GM19351 (cell line): ENCODE results near the gene G6PC1.

ENCODE experiments used
- ATAC-seq: cut with Tn5 transposase; IDR thresholded peaks from one replicate; pipeline ENCODE4 v1.9.1; 2021; ENCODE audit warnings: mild to moderate bottlenecking, moderate library complexity; ENCODE audit not compliant: unreplicated experiment

The G6PC1 gene

DNA sequence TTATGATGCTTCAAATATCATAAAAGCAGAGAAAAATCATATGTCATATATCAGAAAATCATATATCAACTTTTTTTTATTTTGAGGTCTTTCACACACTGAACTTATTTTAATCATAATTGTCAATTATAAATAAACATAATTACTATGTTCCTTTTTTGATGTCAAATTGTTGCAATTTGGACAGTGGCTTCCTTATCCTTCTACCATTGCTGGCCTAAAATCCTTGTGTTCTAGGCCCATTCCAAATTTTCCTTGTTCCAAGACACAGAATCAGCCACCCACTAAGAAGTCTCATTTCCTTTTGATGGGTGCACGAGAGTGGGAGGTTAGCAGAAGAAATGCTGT is 28.9 kb downstream of the G6PC1 start:
- ATAC-seq, result no peak

DNA sequence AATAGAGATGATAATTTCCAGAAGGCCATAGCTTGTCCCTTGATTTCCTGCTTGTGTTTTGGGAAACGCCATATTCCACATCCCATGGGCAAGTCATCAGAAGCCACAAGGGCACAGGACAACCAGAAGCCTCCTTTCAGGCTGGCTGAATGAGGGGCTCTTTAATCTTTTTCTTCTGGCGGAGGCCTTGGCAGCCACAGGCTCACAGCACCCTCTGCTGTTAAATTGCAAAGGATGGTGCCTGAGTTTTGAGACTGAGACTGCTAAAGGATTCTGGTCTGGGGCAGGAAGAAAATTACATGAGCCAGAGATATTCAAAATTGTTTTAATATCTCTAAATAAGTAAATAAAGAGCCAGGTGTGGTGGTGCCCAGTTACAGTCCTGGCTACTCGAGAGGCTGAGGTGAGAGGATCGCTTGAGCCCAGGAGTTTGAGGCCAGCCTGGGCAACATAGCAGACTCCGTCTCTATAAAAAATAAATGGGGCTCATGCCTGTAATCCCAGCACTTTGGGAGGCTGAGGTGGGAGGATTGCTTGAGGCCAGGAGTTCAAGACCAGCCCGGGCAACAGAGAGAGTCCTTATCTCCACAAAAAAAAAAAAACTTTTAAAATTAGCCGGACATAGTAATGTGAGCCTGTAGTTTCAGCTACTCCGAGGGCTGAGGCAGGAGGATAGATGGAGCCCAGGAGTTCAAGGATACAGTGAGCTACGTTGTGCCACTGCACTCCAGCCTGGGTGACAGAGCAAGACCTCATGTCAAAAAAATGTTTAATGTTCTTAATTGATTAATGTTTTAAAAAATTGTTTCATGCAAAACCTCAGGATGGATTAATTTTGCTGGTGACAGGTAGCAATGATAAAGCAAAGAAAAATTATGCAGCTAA is 37.4 kb downstream of the G6PC1 start:
- no peak for ATAC-seq

GRCh38 chr17:42944211-42944610 is 43.6 kb downstream of the G6PC1 start:
- ATAC-seq, result no peak

GRCh38 chr17:42946812-42947211 is 46.2 kb downstream of the G6PC1 start:
- no peak for ATAC-seq

DNA sequence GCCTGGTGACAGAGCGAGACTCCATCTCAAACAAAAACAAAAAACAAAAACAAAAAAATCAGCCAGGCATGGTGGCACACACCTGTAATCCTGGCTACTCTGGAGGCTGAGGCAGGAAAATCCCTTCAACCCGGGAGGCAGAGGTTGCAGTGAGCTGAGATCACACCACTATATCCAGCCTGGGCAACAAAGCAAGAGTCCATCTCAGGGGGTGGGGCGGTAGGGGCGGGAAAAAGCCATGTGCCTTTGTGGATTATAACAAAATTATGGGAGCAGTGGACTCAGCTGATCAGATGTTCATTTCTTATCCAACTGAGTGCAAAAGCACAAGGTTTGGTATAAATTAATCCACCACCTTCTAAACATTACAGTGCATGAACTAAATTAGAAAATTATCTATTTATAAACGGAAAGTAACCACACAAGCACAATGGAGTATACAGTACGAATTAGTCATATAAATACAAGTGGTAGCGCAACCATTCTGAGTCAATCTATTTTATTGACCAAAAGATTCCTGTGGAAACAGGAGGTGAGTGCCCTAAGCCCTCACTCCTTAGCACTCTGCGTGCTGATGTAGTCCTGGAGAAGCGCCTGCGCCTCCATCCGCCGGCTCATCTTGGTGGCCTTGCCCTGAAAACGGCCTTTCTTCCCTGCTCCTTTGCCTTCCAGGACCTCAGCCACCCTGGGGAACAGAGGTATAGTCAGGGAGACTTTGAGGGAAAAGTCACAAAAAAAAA is 49.6 kb downstream of the G6PC1 start:
- ATAC-seq, result no peak
